SK-N-MC (cell line): ENCODE data around the gene SOX5.

Experiments
- EZH2 ChIP-seq: fragments of 200-600 bp; sonication (generic); IDR thresholded peaks from one replicate; pipeline ENCODE4 v1.6.1; 2017; ENCODE audit warnings: antibody characterized with exemption
- POLR2AphosphoS5 ChIP-seq: IDR thresholded peaks from 2 replicates; pipeline ENCODE4 v1.6.1; 2012; ENCODE audit warnings: mild to moderate bottlenecking, low read depth, low read length, borderline replicate concordance

DNA sequence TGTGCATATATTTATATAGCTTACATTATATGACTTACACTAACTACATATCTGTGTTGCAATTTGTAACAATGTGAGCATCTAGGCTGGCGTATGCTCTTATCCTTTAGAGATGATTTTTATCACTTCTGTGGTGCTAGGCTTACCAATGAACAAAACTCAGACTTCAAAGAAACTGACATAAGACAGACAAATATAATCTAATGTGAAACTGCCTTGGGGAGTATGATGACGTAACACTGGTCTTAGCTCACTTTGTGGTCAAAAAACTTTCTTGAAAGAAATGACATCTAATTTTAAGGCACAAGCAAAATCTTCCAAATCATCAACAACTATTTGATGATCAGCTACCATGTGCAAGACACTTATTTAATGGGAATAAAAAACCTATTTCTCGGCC, 50.0 kb downstream of the SOX5 start:
- TF ChIP-seq EZH2 (no peak), POLR2AphosphoS5 (no peak)
